Neural cell (in vitro differentiated cells): ENCODE data around the gene FRS3. TPM values are rescaled to one million over a fixed set of nuclear protein-coding genes. Genes with fewer than 3 reads are reported as not detected.

Experiments
- H2AFZ ChIP-seq: fragments of 200-600, 300-800 bp; sonication (generic), shearing (Covaris generic); 2 replicates; pipeline ENCODE4 v1.6.0; 2014; ENCODE audit warnings: low read depth, mild to moderate bottlenecking, antibody characterized with exemption, low read length, moderate library complexity
- H3F3A ChIP-seq: fragments of 200-600 bp; shearing (Covaris generic); 2 replicates; pipeline ENCODE4 v1.6.1; 2016; ENCODE audit warnings: mild to moderate bottlenecking, moderate library complexity, mixed read lengths, antibody characterized with exemption, low read length; ENCODE audit not compliant: insufficient read depth, poor library complexity, severe bottlenecking
- H3K27ac ChIP-seq: fragments of 200-600, 300-800 bp; sonication (generic), shearing (Covaris generic); 2 replicates; pipeline ENCODE4 v1.5.1; 2014; ENCODE audit warnings: mild to moderate bottlenecking, low read length, moderate library complexity
- H3K27me3 ChIP-seq: fragments of 300-800, 200-600 bp; sonication (generic), shearing (Covaris generic); 2 replicates; pipeline ENCODE4 v1.6.0; 2014; ENCODE audit warnings: mild to moderate bottlenecking, low read depth, low read length, moderate library complexity; ENCODE audit not compliant: insufficient read depth
- H3K36me3 ChIP-seq: fragments of 300-800, 200-600 bp; sonication (generic), shearing (Covaris generic); 2 replicates; pipeline ENCODE4 v1.5.1; 2014; ENCODE audit warnings: mild to moderate bottlenecking, antibody characterized with exemption, low read length, moderate library complexity; ENCODE audit not compliant: insufficient read depth
- H3K4me2 ChIP-seq: fragments of 300-800, 200-600 bp; sonication (generic), shearing (Covaris generic); 2 replicates; pipeline ENCODE4 v1.6.0; 2014; ENCODE audit warnings: mild to moderate bottlenecking, low read length
- H3K4me3 ChIP-seq: fragments of 300-800, 200-600 bp; sonication (generic), shearing (Covaris generic); 2 replicates; pipeline ENCODE4 v1.5.1; 2014; ENCODE audit warnings: mild to moderate bottlenecking, low read length, moderate library complexity
- H3K79me2 ChIP-seq: fragments of 200-600 bp; shearing (Covaris generic); replicated peaks from 2 replicates; pipeline ENCODE4 v1.6.0; 2014; ENCODE audit warnings: mild to moderate bottlenecking, low read length, moderate library complexity; ENCODE audit not compliant: insufficient read depth
- H3K9ac ChIP-seq: fragments of 300-800, 200-600 bp; sonication (generic), shearing (Covaris generic); 2 replicates; pipeline ENCODE4 v1.6.1; 2016; ENCODE audit warnings: mild to moderate bottlenecking, low read length, mixed read lengths
- H3K9me2 ChIP-seq: fragments of 200-600 bp; shearing (Covaris generic); 2 replicates; pipeline ENCODE4 v1.6.1; 2016; ENCODE audit warnings: mild to moderate bottlenecking, low read length, mixed read lengths; ENCODE audit not compliant: insufficient read depth
- H3K9me3 ChIP-seq: fragments of 200-600, 300-800 bp; sonication (generic), shearing (Covaris generic); 2 replicates; pipeline ENCODE4 v1.6.1; 2016; ENCODE audit warnings: mild to moderate bottlenecking, mixed run types, low read length, moderate library complexity, mixed read lengths
- H4K20me1 ChIP-seq: fragments of 200-600 bp; shearing (Covaris generic); 2 replicates; pipeline ENCODE4 v1.6.1; 2016; ENCODE audit warnings: mild to moderate bottlenecking, mixed run types; ENCODE audit not compliant: insufficient read depth
- EZH2 ChIP-seq: fragments of 200-600, 300-800 bp; shearing (Covaris generic), sonication (generic); IDR thresholded peaks from 2 replicates; pipeline ENCODE4 v1.6.1; 2014; ENCODE audit warnings: antibody characterized with exemption, low read length, borderline replicate concordance, mild to moderate bottlenecking; ENCODE audit not compliant: insufficient read depth, poor library complexity, severe bottlenecking
- MXI1 ChIP-seq: fragments of 450-650 bp; conservative IDR thresholded peaks from 2 replicates; pipeline ENCODE4 v1.6.1; 2014; ENCODE audit warnings: antibody characterized with exemption, mild to moderate bottlenecking; ENCODE audit not compliant: poor library complexity, severe bottlenecking
- POLR2AphosphoS5 ChIP-seq: IDR thresholded peaks from 2 replicates; pipeline ENCODE4 v1.6.1; 2012
- RAD21 ChIP-seq: fragments of 450-650 bp; conservative IDR thresholded peaks from 2 replicates; pipeline ENCODE4 v1.6.1; 2014; ENCODE audit warnings: antibody characterized with exemption, mild to moderate bottlenecking, moderate library complexity
- TAF1 ChIP-seq: IDR thresholded peaks from 2 replicates; pipeline ENCODE4 v1.6.1; 2012; ENCODE audit warnings: low read depth
- polyA plus RNA-seq: library from polyadenylated mRNA; depleted of rRNA; stranded (reverse); fragments of >200 nt; gene quantifications from 2 replicates; pipeline ENCODE4 v1.2.3, GENCODE V29; 2014
- TF ChIP-seq, protein P1 (sequence below): fragments of 450-650 bp; IDR thresholded peaks from 2 replicates; pipeline ENCODE4 v1.5.1; 2014; ENCODE audit warnings: antibody characterized with exemption, mild to moderate bottlenecking, moderate library complexity; ENCODE audit not compliant: poor library complexity, severe bottlenecking
- TF ChIP-seq, protein P2 (sequence below): IDR thresholded peaks from 2 replicates; pipeline ENCODE4 v1.6.1; 2012; ENCODE audit warnings: borderline replicate concordance

Gene FRS3
- polyA plus RNA-seq, 1 donor from 2014 or later, result 15.7 TPM

DNA sequence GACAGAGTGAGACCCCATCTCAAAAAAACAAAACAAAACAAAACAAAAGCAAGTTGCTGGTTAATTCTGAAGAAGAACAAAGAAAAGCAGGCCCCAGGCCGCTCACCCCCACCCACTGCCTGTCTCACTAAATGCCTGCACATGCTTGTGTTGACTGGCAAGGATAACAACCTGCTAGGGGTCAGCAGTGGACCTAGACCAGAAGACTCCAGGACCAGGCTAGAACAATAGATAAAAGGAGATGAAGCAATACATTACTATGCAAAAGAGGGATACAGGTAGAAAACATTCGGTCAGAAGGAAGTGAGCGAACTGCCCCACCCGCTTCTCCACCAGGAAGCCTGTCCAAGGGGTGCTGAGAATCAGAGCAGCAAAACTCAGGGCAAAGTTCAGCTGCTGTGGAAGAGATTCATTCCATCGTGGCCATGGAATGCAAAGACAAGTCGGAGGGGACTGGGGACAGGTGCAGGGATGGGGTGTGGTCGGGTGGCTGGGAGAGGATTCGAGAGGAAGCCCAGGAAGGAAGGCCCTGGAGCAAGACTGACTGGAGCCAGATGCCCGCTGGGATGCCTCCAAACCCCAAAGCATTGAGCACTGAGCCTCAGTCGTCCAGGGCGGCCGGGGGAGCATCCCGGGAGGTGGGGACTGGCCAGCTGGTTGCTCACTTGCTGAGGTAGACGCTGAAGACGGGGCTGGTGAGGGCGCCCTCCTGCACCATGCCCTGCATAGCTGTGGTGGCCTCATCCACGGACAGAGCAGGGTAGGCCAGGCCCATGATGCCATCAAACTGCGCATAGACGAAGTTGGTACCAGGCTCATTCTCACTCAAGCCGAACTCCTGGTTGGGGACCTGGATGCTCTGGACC lies 37.8 kb downstream of the FRS3 start:
- H3K9me2 ChIP-seq, result no peaks in the 10 kb centered on the region
- H3K9ac ChIP-seq, result no peak overlapping the region
- H3K27ac ChIP-seq, result no peak overlapping the region
- H3K4me3 ChIP-seq, result no peak overlapping the region
- no peaks in the 10 kb centered on the region for H4K20me1 ChIP-seq
- no peaks in the 10 kb centered on the region for H3K9me3 ChIP-seq
- H2AFZ ChIP-seq, result no peak overlapping the region
- no peaks in the 10 kb centered on the region for H3K79me2 ChIP-seq
- H3K27me3 ChIP-seq, result no peaks in the 10 kb centered on the region
- TF ChIP-seq, protein P1, sequence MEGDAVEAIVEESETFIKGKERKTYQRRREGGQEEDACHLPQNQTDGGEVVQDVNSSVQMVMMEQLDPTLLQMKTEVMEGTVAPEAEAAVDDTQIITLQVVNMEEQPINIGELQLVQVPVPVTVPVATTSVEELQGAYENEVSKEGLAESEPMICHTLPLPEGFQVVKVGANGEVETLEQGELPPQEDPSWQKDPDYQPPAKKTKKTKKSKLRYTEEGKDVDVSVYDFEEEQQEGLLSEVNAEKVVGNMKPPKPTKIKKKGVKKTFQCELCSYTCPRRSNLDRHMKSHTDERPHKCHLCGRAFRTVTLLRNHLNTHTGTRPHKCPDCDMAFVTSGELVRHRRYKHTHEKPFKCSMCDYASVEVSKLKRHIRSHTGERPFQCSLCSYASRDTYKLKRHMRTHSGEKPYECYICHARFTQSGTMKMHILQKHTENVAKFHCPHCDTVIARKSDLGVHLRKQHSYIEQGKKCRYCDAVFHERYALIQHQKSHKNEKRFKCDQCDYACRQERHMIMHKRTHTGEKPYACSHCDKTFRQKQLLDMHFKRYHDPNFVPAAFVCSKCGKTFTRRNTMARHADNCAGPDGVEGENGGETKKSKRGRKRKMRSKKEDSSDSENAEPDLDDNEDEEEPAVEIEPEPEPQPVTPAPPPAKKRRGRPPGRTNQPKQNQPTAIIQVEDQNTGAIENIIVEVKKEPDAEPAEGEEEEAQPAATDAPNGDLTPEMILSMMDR, result no peak
- no peak for TF ChIP-seq RAD21
- no peaks in the 10 kb centered on the region for H3K36me3 ChIP-seq
- no peaks in the 10 kb centered on the region for H3F3A ChIP-seq
- no peak overlapping the region for H3K4me2 ChIP-seq

DNA sequence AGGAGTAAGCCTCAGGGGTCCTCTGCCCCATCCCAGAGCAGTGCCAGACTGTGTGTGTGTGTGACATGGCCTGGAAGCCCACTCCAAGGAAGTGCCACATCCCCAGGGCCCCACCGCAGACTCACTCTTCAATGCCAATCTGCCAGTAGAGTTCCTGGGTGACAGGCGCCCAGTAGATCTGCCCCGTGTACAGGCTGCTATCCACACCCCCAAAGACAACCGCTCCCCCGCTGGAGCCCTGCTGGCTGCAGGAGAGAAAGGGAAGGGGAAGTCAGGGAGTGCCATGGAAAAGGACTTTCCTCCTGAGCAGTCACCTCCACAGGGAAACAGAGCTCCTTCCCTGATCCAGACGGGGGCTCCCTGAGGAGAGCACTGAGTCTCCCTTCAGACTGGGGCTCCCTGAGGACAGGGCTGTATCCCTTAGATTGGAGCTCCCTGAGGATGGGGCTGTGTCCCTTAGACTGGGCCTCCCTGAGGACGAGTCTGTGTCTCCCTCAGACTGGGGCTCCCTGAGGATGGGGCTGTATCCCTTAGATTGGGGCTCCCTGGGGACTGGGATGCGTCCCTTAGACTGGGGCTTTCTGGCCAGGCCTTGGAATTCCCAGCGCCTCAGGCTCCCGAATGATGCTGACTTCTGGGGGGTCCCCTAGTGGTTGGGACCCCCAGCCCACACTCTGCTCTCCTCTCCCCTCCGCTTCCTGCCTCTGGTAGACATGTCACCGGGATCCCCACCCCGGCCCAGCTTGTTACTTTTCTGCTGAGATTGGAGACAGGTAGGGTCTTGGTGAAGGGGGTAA lies 39.1 kb downstream of the FRS3 start:
- Histone ChIP-seq H3K27me3 (no peaks in the 10 kb centered on the region), H3K4me3 (no peak overlapping the region), H3K9me3 (no peaks in the 10 kb centered on the region), H3K27ac (no peak overlapping the region), H3F3A (no peaks in the 10 kb centered on the region), H4K20me1 (no peaks in the 10 kb centered on the region), H2AFZ (no peak overlapping the region), H3K4me2 (no peak overlapping the region), H3K79me2 (no peaks in the 10 kb centered on the region), H3K9ac (no peak overlapping the region), H3K36me3 (no peaks in the 10 kb centered on the region), H3K9me2 (no peaks in the 10 kb centered on the region)
- TF ChIP-seq, protein P2, sequence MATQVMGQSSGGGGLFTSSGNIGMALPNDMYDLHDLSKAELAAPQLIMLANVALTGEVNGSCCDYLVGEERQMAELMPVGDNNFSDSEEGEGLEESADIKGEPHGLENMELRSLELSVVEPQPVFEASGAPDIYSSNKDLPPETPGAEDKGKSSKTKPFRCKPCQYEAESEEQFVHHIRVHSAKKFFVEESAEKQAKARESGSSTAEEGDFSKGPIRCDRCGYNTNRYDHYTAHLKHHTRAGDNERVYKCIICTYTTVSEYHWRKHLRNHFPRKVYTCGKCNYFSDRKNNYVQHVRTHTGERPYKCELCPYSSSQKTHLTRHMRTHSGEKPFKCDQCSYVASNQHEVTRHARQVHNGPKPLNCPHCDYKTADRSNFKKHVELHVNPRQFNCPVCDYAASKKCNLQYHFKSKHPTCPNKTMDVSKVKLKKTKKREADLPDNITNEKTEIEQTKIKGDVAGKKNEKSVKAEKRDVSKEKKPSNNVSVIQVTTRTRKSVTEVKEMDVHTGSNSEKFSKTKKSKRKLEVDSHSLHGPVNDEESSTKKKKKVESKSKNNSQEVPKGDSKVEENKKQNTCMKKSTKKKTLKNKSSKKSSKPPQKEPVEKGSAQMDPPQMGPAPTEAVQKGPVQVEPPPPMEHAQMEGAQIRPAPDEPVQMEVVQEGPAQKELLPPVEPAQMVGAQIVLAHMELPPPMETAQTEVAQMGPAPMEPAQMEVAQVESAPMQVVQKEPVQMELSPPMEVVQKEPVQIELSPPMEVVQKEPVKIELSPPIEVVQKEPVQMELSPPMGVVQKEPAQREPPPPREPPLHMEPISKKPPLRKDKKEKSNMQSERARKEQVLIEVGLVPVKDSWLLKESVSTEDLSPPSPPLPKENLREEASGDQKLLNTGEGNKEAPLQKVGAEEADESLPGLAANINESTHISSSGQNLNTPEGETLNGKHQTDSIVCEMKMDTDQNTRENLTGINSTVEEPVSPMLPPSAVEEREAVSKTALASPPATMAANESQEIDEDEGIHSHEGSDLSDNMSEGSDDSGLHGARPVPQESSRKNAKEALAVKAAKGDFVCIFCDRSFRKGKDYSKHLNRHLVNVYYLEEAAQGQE, result no peak
- no peak for TF ChIP-seq MXI1
- no peak for TF ChIP-seq POLR2AphosphoS5
- TF ChIP-seq TAF1, result no peak

DNA sequence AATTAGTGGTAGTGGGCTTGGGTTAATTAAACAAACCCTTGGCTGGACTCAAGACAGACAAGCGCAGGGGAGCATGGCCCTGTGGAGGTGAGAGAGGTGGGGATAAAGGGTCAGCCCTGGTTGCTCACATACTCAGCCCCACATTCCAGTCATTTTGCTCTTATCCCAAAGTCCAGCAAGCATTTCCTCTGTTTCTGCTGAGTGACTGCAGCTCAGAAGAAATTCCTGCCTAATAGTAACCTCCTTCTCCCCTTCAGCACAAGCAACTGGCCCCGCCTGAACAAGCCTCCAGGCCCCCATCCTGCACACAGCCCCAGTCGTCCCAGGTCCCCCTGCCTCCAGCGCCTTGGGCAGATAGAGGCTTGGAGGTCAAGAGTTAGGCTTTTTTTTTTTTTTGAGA lies 40.7 kb downstream of the FRS3 start:
- Histone ChIP-seq H3K4me3 (no peak overlapping the region), H3K4me2 (no peak overlapping the region)

More for the DNA sequence above, 40.7 kb downstream of the FRS3 start:
- TF ChIP-seq, protein P2, result no peak
- no peak for TF ChIP-seq EZH2
- Histone ChIP-seq H3K9ac (no peak overlapping the region), H3K9me2 (no peaks in the 10 kb centered on the region), H3K79me2 (no peaks in the 10 kb centered on the region), H3F3A (no peaks in the 10 kb centered on the region), H3K27me3 (peaks cover 11% of the 10 kb centered on the region), H3K27ac (no peak overlapping the region), H4K20me1 (no peaks in the 10 kb centered on the region), H3K9me3 (no peaks in the 10 kb centered on the region), H2AFZ (no peak overlapping the region), H3K36me3 (no peaks in the 10 kb centered on the region)
